Measurements from ENCODE around the gene SASH1. TPM values are rescaled to one million over a fixed set of nuclear protein-coding genes. Genes with fewer than 3 reads are reported as not detected.

SASH1 gene
- total RNA-seq, 1 experiment from 2014 or later = 11.7 TPM

DNA sequence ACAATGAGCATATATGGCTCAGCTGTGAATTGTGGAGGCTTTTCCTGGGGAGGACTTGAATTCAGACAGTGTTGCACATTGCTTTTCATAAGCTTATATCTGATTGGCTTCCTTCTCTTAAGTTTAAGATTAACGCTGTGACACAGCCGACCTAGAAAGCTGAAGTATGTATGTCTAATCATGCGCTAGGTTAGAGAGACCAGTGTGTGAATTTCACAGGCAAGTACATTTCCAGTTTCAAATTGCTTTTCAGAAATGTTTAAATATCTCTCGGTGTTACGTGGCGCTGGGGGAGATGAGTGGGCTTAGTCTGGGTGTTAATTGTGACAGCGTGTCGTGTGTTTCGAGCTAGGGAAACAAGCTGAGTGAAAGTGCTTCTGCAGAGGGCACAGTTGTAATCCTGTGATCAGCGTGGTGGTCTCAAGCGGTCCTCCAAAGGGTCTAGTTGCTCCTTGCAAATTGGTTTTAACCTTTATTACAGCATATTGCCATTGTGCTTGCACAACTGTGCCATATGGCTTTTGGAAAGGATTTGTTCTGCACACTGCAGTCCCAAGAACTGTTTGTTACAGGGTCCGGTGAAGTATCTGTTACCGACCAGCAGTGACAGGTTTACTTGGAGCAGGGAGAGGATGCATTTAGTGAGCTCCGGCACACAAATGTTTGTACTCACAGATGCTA is 166.6 kb downstream of the SASH1 start:
- BruUV-seq (replicated peaks) = no TSS peak
- Histone ChIP-seq H3K79me2 (ENCODE audit: insufficient read depth, low read length) (no peaks in the 10 kb centered on the region), H3K9me3 (ENCODE audit: control insufficient read depth in 1 of 2, insufficient read depth in 1 of 2, low read depth in 1 of 2, low read length in 2 of 2) (no peaks in the 10 kb centered on the region), H3K27ac (ENCODE audit: low read depth, low read length) (no peak overlapping the region), H3K4me2 (ENCODE audit: low read length) (no peak overlapping the region), H3K4me3 (replicated peaks in 1 of 2; ENCODE audit: low read depth in 1 of 2, low read length in 2 of 2) (no peak overlapping the region), H3K9me2 (ENCODE audit: insufficient read depth) (no peaks in the 10 kb centered on the region), H4K20me1 (ENCODE audit: insufficient read depth) (no peaks in the 10 kb centered on the region), H3K27me3 (ENCODE audit: insufficient read depth, low read length) (no peaks in the 10 kb centered on the region), H3K36me3 (ENCODE audit: control insufficient read depth in 1 of 2, insufficient read depth in 2 of 2, low read length in 2 of 2) (no peaks in the 10 kb centered on the region), H3K4me1 (ENCODE audit: control insufficient read depth in 1 of 2, insufficient read depth in 2 of 2, low read length in 2 of 2) (no peaks in the 10 kb centered on the region), H2AFZ (ENCODE audit: low read depth, low read length, poor library complexity, severe bottlenecking) (no peak overlapping the region), H3K9ac (ENCODE audit: low read length) (no peak overlapping the region)
- ChIA-PET CTCF (no interaction called here), POLR2A (no interaction called here), RAD21 (ENCODE audit: low non-redundant PET in 1 of 2, low total read pairs in 2 of 2, uncharacterized antibody in 2 of 2, unreplicated experiment in 2 of 2) (no interaction called here)
- ATAC-seq = no peak
- no peak for DNase-seq (ENCODE audit: low read depth, low spot score)
- intact Hi-C loops (cut with micrococcal nuclease) = no loop called here
- TF ChIP-seq EZH2 (IDR thresholded peaks at IDR 0.05) (no peak), SIN3A (IDR thresholded peaks at IDR 0.05; ENCODE audit: low read depth) (no peak)

DNA sequence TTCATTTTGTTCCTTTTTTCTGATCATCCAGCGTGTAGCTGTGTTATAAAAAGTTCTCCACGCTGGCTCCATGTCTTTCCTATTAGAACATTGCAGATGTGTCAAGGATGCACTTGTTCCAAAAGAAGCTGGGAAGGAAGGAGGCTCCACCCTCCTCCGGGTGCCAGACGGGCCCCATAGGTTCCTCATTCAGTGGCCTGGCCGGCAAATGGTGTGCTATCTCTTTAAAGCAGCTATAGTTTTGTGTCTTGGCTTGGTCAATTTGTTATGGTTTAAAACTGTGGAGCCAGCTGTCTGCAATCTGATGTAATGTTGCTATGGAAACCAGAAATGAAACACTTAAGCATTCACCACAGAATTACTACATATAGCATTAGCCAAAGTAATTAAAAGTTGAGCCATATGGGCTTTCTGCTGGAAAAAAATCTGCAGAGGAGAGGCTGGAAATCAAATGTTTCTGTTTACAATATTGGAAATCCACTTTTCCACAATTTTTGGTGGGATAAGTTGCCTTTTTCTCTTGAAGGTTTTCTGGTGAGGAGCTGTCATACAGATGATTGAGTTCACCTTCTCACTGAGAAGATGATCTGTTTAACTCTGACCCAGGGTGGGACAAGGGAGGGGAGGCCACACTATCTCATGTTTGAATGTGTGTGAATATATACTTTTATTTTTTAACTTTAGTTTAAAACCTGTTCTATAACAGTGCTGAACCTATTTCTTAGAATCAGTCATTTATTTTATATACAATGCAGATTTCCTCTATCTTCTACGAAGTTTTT is 167.4 kb downstream of the SASH1 start:
- intact Hi-C loops (cut with micrococcal nuclease) = no loop called here

More for the DNA sequence above, 167.4 kb downstream of the SASH1 start:
- Histone ChIP-seq H4K20me1 (ENCODE audit: insufficient read depth) (no peaks in the 10 kb centered on the region), H3K9ac (ENCODE audit: low read length) (no peak overlapping the region), H3K27me3 (ENCODE audit: insufficient read depth, low read length) (no peaks in the 10 kb centered on the region), H3K4me1 (ENCODE audit: control insufficient read depth in 1 of 2, insufficient read depth in 2 of 2, low read length in 2 of 2) (no peaks in the 10 kb centered on the region), H3K9me3 (ENCODE audit: control insufficient read depth in 1 of 2, insufficient read depth in 1 of 2, low read depth in 1 of 2, low read length in 2 of 2) (no peaks in the 10 kb centered on the region), H3K4me3 (replicated peaks in 1 of 2; ENCODE audit: low read depth in 1 of 2, low read length in 2 of 2) (no peak overlapping the region), H3K4me2 (ENCODE audit: low read length) (no peak overlapping the region), H2AFZ (ENCODE audit: low read depth, low read length, poor library complexity, severe bottlenecking) (no peak overlapping the region), H3K79me2 (ENCODE audit: insufficient read depth, low read length) (no peaks in the 10 kb centered on the region), H3K9me2 (ENCODE audit: insufficient read depth) (no peaks in the 10 kb centered on the region), H3K27ac (ENCODE audit: low read depth, low read length) (no peak overlapping the region), H3K36me3 (ENCODE audit: control insufficient read depth in 1 of 2, insufficient read depth in 2 of 2, low read length in 2 of 2) (no peaks in the 10 kb centered on the region)
- POLR2A ChIA-PET = no interaction called here
- DNase-seq (ENCODE audit: low read depth, low spot score) (no peak), ATAC-seq (no peak)
- RAD21 ChIA-PET (ENCODE audit: low non-redundant PET in 1 of 2, low total read pairs in 2 of 2, uncharacterized antibody in 2 of 2, unreplicated experiment in 2 of 2) = no interaction called here
- TF ChIP-seq CBX3 (IDR thresholded peaks at IDR 0.05; ENCODE audit: low read depth) = no peak
- no peak for TF ChIP-seq ELF1 (IDR thresholded peaks at IDR 0.05; ENCODE audit: borderline replicate concordance, low read depth)
- TF ChIP-seq POLR2A (IDR thresholded peaks at IDR 0.05; ENCODE audit: borderline replicate concordance, extremely low read depth, insufficient read depth, insufficient read length) = no peak
- TF ChIP-seq SRF (IDR thresholded peaks at IDR 0.05; ENCODE audit: low read depth) = no peak
- TF ChIP-seq EGR1 (IDR thresholded peaks at IDR 0.05; ENCODE audit: low read depth) = no peak
- BruUV-seq (replicated peaks) = no TSS peak
- CTCF ChIA-PET = no interaction called here
